Measurements from ENCODE around the gene DPYSL5. TPM values are rescaled to one million over a fixed set of nuclear protein-coding genes. Genes with fewer than 3 reads are reported as not detected.

DPYSL5 gene
- total and polyA plus RNA-seq, 2 of the 13 experiments (the other 11 are each of a cell fraction or from before 2014, with no cell fraction given) = 0.15 TPM; not detected in 1

DNA sequence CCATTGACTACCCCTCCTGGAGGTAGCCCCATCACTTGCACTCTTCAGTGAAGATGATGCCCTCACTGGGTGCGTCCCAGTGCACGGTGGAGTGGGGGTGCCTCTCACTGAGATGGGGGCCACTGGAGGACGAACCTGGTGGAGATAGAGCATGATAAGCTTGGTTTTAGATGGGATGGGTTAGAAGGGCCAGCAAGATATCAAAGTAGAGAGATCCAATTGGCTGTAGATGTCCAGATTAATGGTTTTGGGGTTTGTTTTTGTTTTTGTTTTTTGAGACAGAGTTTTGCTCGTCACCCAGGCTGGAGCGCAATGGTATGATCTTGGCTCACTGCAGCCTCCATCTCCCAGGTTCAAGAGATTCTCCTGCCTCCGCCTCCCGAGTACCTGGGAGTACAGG lies 28.3 kb downstream of the DPYSL5 start:
- WGBS (ENCODE audit: low lambda C conversion rate) = 47% methylated on average over 7 of the region's 7 CpGs
- BruUV-seq (replicated peaks) = no TSS peak
- Histone ChIP-seq H3K27ac (ENCODE audit: extremely low read length, insufficient read depth, low read length) (no peak overlapping the region), H3K4me1 (ENCODE audit: insufficient read depth, low read length) (no peaks in the 10 kb centered on the region), H3K9me3 (ENCODE audit: low read length) (no peaks in the 10 kb centered on the region), H3K9ac (ENCODE audit: insufficient read depth, low read depth, low read length) (no peak overlapping the region), H2AFZ (ENCODE audit: low read length) (no peak overlapping the region), H3K4me3 (replicated peaks in 1 of 3; ENCODE audit: insufficient read depth in 1 of 3, low read depth in 2 of 3, low read length in 3 of 3) (no peak overlapping the region), H3K36me3 (replicated peaks in 1 of 2; ENCODE audit: control insufficient read depth in 1 of 2, insufficient read depth in 2 of 2, low read length in 2 of 2) (no peaks in the 10 kb centered on the region), H3K79me2 (ENCODE audit: insufficient read depth, low read length) (no peaks in the 10 kb centered on the region), H3K4me2 (ENCODE audit: low read depth, low read length) (no peak overlapping the region), H3K27me3 (ENCODE audit: control insufficient read depth in 1 of 2, insufficient read depth in 2 of 2, low read length in 2 of 2) (peaks cover 0 to 13% of the 10 kb centered on the region in 2 experiments; a peak in 4 of 5 replicates), H4K20me1 (ENCODE audit: insufficient read depth, low read length) (no peaks in the 10 kb centered on the region)
- DNase-seq (ENCODE audit: low spot score) = no peak
- in situ Hi-C loops (cut with HindIII; ENCODE audit: extremely low pct_ligation_motif_present, low pct_unique_long_range_greater_than_20kb) = no loop called here
- no peak for ATAC-seq
- CTCF ChIA-PET (ENCODE audit: low intra/inter-chr PET ratio, low total read pairs) = no interaction called here
- POLR2A ChIA-PET = no interaction called here
- intact Hi-C loops (cut with micrococcal nuclease; ENCODE audit: unreplicated experiment) = no loop called here
- FAIRE-seq = no peak
- TF ChIP-seq ZNF253 (CRISPR knock-in tag; IDR thresholded peaks at IDR 0.05; ENCODE audit: borderline replicate concordance) (no peak), KMT2B (CRISPR knock-in tag; IDR thresholded peaks at IDR 0.05) (no peak), ZNF724P (CRISPR knock-in tag; IDR thresholded peaks at IDR 0.05; ENCODE audit: borderline replicate concordance) (no peak), ZC3H13 (CRISPR knock-in tag; IDR thresholded peaks at IDR 0.05) (no peak), ZFP36 (IDR thresholded peaks at IDR 0.05; ENCODE audit: borderline replicate concordance, low read depth, low read length, partially characterized antibody) (no peak), ZNF576 (CRISPR knock-in tag; IDR thresholded peaks at IDR 0.05) (no peak), SOX6 (IDR thresholded peaks at IDR 0.05) (no peak), SOX6 (CRISPR knock-in tag; IDR thresholded peaks at IDR 0.05) (no peak), LRRFIP1 (CRISPR knock-in tag; conservative IDR thresholded peaks at IDR 0.05) (no peak), PHF20 (CRISPR knock-in tag; IDR thresholded peaks at IDR 0.05) (no peak), ZSCAN25 (CRISPR knock-in tag; IDR thresholded peaks at IDR 0.05) (no peak), MAX (IDR thresholded peaks at IDR 0.05) (no peak), HDAC2 (CRISPR knock-in tag; IDR thresholded peaks at IDR 0.05) (no peak), ZFP82 (CRISPR knock-in tag; IDR thresholded peaks at IDR 0.05; ENCODE audit: borderline replicate concordance) (no peak), POLR2G (IDR thresholded peaks at IDR 0.05; ENCODE audit: low read depth, low read length) (no peak), ZNF549 (CRISPR knock-in tag; IDR thresholded peaks at IDR 0.05) (no peak), ZNF383 (CRISPR knock-in tag; IDR thresholded peaks at IDR 0.05; ENCODE audit: borderline replicate concordance) (no peak), ZNF768 (CRISPR knock-in tag; IDR thresholded peaks at IDR 0.05) (no peak)
- TF ChIP-seq, protein P1, sequence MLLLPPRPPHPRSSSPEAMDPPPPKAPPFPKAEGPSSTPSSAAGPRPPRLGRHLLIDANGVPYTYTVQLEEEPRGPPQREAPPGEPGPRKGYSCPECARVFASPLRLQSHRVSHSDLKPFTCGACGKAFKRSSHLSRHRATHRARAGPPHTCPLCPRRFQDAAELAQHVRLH (CRISPR knock-in tag; IDR thresholded peaks at IDR 0.05; ENCODE audit: borderline replicate concordance, low read depth) = no peak
- TF ChIP-seq, protein P2, sequence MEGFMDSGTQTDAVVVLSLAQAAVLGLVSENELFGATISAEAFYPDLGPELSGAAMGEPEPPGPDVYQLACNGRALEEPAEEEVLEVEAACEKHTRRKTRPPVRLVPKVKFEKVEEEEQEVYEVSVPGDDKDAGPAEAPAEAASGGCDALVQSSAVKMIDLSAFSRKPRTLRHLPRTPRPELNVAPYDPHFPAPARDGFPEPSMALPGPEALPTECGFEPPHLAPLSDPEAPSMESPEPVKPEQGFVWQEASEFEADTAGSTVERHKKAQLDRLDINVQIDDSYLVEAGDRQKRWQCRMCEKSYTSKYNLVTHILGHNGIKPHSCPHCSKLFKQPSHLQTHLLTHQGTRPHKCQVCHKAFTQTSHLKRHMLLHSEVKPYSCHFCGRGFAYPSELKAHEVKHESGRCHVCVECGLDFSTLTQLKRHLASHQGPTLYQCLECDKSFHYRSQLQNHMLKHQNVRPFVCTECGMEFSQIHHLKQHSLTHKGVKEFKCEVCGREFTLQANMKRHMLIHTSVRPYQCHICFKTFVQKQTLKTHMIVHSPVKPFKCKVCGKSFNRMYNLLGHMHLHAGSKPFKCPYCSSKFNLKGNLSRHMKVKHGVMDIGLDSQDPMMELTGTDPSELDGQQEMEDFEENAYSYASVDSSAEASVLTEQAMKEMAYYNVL (CRISPR knock-in tag; IDR thresholded peaks at IDR 0.05; ENCODE audit: borderline replicate concordance) = no peak

All from HepG2 (cell line).